Right forelimb (tissue), 1 donor: ENCODE data around the gene C10orf71.
A peak's percentile ranks its signal among the peaks of the same experiment; 100 is the strongest.

Source experiments
- DNase-seq: peaks from one replicate; pipeline ENCODE4 v3.0.0-alpha.2; 2018

Gene C10orf71

GRCh38 chr10:49318755-49319154 is 19.8 kb downstream of the C10orf71 start:
- peak; percentile 6 for DNase-seq

- no peak for DNase-seq
Measured at GRCh38 chr10:49319206-49319605, 20.2 kb downstream of the C10orf71 start.

GRCh38 chr10:49320191-49320590 is 21.2 kb downstream of the C10orf71 start:
- DNase-seq, result no peak

GRCh38 chr10:49321021-49321420 is 22.1 kb downstream of the C10orf71 start:
- no peak for DNase-seq

- no peak for DNase-seq
Measured at GRCh38 chr10:49322371-49323170, 23.6 kb downstream of the C10orf71 start.

GRCh38 chr10:49323171-49323895 is 24.4 kb downstream of the C10orf71 start:
- DNase-seq, result no peak

- DNase-seq, result no peak
Measured at GRCh38 chr10:49323896-49324270, 24.9 kb downstream of the C10orf71 start.

GRCh38 chr10:49324711-49325110 is 25.7 kb downstream of the C10orf71 start:
- no peak for DNase-seq

GRCh38 chr10:49325131-49325915 is 26.4 kb downstream of the C10orf71 start:
- DNase-seq, result no peak

GRCh38 chr10:49325916-49326783 is 27.2 kb downstream of the C10orf71 start:
- DNase-seq, result no peak

- DNase-seq, result no peak
Measured at GRCh38 chr10:49327036-49327813, 28.3 kb downstream of the C10orf71 start.

GRCh38 chr10:49328401-49329145 is 29.6 kb downstream of the C10orf71 start:
- no peak for DNase-seq

GRCh38 chr10:49329146-49329505 is 30.2 kb downstream of the C10orf71 start:
- no peak for DNase-seq

- DNase-seq, result no peak
Measured at GRCh38 chr10:49330127-49330665, 31.2 kb downstream of the C10orf71 start.

- no peak for DNase-seq
Measured at GRCh38 chr10:49331431-49331830, 32.5 kb downstream of the C10orf71 start.

- no peak for DNase-seq
Measured at GRCh38 chr10:49332333-49332732, 33.4 kb downstream of the C10orf71 start.

GRCh38 chr10:49332768-49333167 is 33.8 kb downstream of the C10orf71 start:
- no peak for DNase-seq

- DNase-seq, result no peak
Measured at GRCh38 chr10:49333192-49333591, 34.2 kb downstream of the C10orf71 start.

GRCh38 chr10:49334964-49335363 is 36.0 kb downstream of the C10orf71 start:
- no peak for DNase-seq

GRCh38 chr10:49335364-49335972 is 36.5 kb downstream of the C10orf71 start:
- no peak for DNase-seq
